Esophagus muscularis mucosa (tissue), 4 donors: ENCODE data around the gene SH3BGR.

ENCODE experiments used
- CTCF ChIP-seq, 3 experiments: fragments of 200-600 bp in 2 of 3; fragments of 450-650 bp in 1 of 3; sonication (generic) in 2 of 3; IDR thresholded peaks; one replicate each; pipeline ENCODE4 v1.5.1; 2017 to 2019; ENCODE audit warnings: antibody characterized with exemption in 3 of 3, mild to moderate bottlenecking in 2 of 3, moderate library complexity in 1 of 3
- EP300 ChIP-seq: sonication (generic); formaldehyde crosslinking; IDR thresholded peaks from one replicate; pipeline ENCODE4 v1.6.1; 2017; ENCODE audit warnings: antibody characterized with exemption
- POLR2A ChIP-seq: fragments of 450-650 bp; IDR thresholded peaks from one replicate; pipeline ENCODE4 v1.6.1; 2017; ENCODE audit warnings: antibody characterized with exemption, moderate library complexity, mild to moderate bottlenecking, low read depth

GRCh38 chr21:39447264-39447663 is 4.5 kb upstream of the SH3BGR start:
- TF ChIP-seq CTCF (IDR thresholded peaks at IDR 0.05) (no peak), EP300 (no peak), POLR2A (no peak)
